NCI-H1092 treated with DMSO at 0.1 percent for 48 hours (cell line): ENCODE data around the gene ZFP2.
"Not testable (repeated sequence)": the region's sequence is repeated elsewhere in the genome, so short reads cannot be mapped to it uniquely, and the experiment has no call there.

Experiments used
- DNase-seq: peaks from one replicate; lab custom pipeline; 2025; lab: John Stamatoyannopoulos, UW

The ZFP2 gene

GRCh38 chr5:178895615-178896571 is at the start of gene ZFP2:
ZFP2 (plus strand) TSS chr5:178895913; CDS start chr5:178931314, 35,401 bp downstream.
- DNase-seq: peak; percentile 42

DNA sequence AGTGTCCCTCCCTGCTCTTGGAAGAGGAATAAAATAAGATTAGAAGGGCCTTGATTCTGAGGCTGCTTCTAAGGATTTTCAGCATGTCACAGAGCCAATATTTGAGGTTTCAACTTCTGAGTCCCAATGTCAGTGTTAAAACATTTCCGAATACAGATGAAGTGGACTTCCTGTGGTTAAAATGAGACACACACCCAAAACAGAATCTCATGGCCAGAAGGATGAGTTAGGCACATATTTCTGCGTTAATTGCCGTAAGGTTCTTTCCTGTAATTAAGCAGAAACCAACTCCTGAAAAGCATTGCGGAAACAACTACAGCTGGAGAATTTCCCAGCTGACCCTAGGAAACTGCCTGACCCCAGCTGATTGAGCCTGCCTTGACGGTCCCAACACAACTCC is 46.4 kb upstream of the ZFP2 start:
- no peak for DNase-seq

DNA sequence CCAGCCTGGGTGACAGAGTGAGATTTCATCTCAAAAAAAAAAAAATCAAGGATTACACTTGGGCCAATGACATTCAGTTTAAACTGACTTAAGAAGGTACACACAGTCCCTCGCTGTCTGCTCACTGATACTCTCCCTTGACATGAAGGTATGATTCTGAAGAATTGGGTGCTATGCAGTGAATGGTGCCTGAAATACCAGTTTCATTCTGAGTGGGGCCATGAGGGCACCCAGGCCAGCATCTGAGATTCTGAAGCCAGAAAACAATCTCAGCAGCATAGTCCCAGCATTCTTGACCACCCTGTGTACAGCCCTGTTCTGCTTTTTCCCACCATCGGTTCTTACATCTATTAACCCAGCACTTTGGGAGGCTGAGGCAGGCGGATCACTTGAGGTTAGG is 43.8 kb upstream of the ZFP2 start:
- no peak for DNase-seq

DNA sequence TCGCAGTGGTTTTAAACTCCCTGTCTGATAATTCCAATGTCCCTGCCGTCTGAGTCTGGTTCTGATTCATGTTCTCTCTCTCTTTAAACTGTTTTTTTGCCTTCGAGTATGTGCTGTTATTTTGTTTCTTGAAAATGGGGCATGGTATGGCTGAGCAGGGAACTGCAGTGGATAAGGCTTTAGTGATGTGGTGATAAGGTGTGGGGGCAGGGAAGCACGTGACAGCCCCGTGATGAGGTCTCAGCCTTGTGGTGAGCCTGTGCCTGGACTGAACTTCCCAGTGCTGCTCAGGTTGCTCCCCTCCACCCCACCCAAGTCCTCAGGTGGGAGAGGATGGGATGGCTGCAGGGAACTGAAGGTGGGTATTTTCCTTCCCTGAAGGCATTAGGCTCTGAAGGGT is 41.4 kb upstream of the ZFP2 start:
- no peak for DNase-seq

DNA sequence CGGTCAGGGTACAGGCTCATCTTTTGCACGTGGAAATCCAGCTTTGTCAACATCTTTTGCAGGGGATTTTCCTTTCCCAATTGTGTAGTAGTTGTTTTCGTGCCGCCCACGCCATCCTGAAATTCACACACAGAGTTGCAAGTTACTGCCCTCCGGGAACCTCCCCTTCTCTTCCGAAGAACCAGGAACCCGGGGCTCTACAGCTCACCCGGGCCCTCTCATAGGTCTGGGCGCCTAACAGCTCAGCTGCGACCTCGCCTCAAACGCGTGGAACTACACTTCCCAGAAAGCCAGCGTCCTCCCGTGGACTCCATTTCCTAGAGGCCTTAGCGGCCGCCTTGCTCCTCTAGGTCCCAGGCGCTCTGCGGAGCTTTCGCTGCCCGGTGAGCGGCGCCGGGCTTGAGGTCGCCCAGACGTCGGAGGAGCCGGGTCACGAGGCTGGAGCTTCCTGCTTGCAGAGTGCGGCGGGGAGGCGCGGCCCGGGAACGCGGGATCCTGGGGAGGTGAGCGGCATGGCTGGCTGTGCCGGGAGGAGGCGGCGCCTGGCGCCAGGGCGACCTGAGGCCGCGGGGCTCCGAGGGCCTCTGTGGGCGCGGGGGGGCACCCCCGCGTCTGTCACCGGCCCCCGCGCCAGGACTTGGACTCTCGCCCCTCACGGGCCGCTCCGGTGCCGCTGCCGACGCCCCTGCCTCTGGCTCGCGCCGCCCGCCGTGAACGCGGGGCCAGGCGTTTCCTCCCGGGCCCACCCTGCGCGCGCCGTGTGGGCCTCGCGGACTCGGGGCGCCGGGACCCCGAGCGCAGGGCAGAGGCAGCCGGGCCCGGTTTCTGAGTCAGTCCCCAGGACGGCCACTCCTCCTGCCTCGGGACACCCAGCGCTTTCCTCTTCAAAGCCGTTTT is 35.8 kb upstream of the ZFP2 start, which contains the start of gene ZNF354B:
TSS of gene ZNF354B (plus strand) at position 329 of the 897 bp plus-strand sequence. CDS start 1,095 bp downstream, outside the sequence.
- peak; percentile 83 for DNase-seq

GRCh38 chr5:178860615-178861014 is 35.1 kb upstream of the ZFP2 start:
- not testable (repeated sequence) for DNase-seq

DNA sequence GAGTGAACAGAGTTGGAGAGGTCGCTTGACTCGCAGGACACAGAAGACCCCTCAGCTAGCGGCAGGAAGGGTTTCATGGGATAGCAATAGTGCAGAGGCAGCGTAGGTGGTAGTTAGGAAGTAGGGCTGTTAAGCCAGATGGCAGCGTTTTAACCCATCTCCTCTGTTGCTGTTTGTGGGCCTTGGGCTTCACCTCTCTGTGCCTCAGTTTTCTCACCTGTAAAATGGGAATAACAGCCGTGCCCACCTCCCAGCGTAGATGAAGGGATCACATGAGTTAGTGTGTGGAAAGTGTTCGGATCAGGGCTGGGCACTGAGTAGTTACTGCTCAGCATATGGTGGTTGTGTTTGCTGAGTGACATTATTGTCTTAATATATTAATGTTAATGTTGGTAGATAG is 34.1 kb upstream of the ZFP2 start:
- DNase-seq: no peak

- DNase-seq: no peak
These were observed 28.8 kb upstream of the ZFP2 start for GRCh38 chr5:178866946-178867345.

- DNase-seq: no peak
These were observed 26.1 kb upstream of the ZFP2 start for GRCh38 chr5:178869577-178869976.

GRCh38 chr5:178870411-178870810 is 25.3 kb upstream of the ZFP2 start:
- no peak for DNase-seq

DNA sequence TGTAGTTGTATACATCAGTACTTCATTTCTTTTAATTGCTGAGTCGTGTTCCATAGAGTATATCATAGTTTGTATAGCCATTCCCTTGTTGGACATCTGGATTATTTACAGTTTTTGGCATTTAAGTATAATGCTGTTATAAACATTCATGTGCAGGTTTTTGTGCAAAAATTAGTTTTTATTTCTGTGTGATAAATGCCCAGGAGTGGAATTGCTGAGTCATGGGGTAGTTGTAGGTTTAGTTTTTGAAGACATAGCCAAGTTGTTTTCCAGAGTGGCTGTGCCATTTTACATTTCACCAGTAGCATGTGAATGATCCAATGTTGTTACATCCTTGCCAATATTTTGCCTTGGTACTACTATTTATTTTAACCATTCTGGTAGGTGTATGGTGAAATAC is 23.4 kb upstream of the ZFP2 start:
- no peak for DNase-seq

GRCh38 chr5:178883115-178883694 is 12.5 kb upstream of the ZFP2 start:
- not testable (repeated sequence) for DNase-seq

DNA sequence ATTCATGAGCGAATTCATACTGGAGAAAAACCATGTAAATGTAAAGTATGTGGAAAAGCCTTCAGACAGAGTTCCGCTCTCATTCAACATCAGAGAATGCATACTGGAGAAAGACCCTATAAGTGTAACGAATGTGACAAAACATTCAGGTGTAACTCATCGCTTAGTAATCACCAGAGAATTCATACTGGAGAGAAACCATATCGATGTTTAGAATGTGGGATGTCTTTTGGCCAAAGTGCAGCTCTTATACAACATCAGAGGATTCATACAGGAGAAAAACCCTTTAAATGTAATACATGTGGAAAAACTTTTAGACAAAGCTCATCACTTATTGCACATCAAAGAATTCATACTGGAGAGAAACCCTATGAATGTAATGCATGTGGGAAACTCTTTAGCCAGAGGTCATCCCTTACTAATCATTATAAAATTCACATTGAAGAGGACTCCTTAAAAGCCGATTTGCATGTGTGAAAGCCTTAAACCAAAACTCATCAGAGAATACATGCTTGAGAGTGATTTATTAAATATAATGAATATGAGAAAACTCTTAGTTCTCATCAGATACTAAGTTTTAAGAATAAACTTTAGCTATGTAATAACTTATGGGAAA is 11.8 kb upstream of the ZFP2 start:
- no peak for DNase-seq

DNA sequence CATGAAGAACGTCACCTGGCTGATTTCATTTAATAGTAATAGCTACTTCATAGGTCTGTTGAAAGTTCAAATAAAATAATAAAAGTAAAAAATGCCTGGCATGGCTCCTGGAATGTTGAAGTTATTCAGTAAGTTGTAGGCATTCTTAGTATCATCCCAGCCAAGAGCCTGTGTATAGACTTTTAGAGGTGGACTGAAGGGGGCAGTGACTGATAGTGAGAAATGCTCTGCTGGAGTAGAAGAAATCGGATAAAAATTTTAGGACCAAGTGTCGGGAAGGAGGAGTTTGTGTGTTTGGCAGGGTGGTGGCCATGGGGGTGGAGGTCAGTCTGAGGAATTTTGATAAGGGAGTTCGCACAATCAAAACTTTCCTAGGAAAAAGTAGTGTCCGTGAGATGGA is 3.6 kb downstream of the ZFP2 start:
- DNase-seq: no peak

DNA sequence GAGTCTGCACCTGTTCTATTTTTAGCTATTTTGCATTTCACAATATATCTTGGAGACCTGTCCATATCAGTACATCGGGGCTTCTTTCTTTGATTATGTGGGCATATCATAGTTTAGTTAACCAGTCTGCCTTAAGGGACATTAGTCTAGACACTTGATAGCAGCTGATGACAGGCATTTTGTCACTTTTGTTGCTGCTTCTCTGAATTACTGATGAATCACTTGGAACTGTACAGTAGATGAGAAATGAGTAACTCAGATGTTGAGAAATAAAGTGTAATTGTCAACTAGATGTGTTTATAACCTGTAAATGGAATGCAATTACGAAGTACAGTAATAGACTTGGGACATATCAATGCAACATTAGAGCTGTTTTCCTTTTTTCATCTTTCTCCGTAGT is 7.1 kb downstream of the ZFP2 start:
- no peak for DNase-seq

DNA sequence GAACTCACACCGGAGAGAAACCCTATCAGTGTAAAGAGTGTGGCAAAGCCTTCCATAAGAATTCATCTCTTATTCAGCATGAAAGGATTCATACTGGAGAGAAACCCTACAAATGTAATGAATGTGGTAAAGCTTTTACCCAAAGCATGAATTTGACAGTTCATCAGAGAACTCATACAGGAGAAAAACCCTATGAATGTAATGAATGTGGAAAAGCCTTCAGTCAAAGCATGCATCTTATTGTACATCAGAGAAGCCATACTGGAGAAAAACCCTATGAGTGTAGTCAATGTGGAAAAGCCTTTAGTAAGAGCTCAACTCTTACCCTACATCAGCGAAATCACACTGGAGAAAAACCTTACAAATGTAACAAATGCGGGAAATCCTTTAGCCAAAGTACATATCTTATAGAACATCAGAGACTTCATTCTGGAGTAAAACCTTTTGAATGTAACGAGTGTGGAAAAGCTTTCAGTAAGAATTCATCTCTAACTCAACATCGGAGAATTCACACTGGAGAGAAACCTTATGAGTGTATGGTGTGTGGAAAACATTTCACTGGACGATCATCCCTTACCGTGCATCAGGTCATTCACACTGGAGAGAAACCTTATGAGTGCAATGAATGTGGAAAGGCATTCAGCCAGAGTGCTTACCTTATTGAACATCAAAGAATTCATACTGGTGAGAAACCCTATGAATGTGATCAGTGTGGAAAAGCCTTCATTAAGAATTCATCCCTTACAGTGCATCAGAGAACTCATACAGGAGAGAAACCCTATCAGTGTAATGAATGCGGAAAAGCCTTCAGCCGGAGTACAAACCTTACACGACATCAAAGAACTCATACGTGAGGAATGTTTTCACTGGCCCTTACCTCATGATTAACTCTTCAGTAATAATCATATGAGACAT is 36.4 kb downstream of the ZFP2 start:
- DNase-seq: no peak

- DNase-seq: peak; percentile 87
These were observed 45.1 kb downstream of the ZFP2 start, which contains the start of gene ZNF454 for GRCh38 chr5:178940569-178941360. ZNF454 (plus strand) TSS chr5:178941198; CDS start chr5:178942792, 1,594 bp downstream.

- DNase-seq: no peak
These were observed 45.6 kb downstream of the ZFP2 start for GRCh38 chr5:178941361-178941760.

GRCh38 chr5:178965465-178966055 is 69.8 kb downstream of the ZFP2 start:
- no peak for DNase-seq
